GM18505 (cell line): ENCODE data around the gene CLIC1.
"Not testable (repeated sequence)": the region's sequence is repeated elsewhere in the genome, so short reads cannot be mapped to it uniquely, and the experiment has no call there.

Experiments
- ATAC-seq: cut with Tn5 transposase; IDR thresholded peaks from one replicate; pipeline ENCODE4 v1.9.1; 2021; ENCODE audit not compliant: unreplicated experiment
- POLR2A ChIP-seq: IDR thresholded peaks from 4 replicates; pipeline ENCODE4 v1.6.1; 2011; ENCODE audit warnings: borderline replicate concordance; ENCODE audit not compliant: insufficient read depth, insufficient read length; ENCODE audit errors: extremely low read depth

The CLIC1 gene

DNA sequence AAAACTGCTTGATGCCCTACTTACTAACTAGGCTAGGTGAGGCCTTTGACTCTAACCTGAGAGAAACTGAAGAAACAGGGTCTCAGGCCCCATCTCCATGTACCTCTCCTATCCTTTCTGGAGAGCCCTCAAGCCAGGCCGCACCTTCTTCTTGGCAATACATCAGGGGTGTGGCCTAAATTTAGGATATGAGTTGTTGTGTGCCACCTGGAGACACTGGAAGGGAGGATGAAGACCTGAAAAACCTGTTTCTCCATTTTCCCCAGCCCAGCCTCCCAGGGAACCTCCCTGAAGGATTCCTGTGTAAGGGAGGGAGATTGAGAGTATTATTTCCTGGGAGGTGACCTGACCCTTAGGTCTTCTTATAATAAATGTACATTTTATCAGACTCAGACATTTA is 18.1 kb downstream of the CLIC1 start:
- no peak for ATAC-seq
- no peak for TF ChIP-seq POLR2A

DNA sequence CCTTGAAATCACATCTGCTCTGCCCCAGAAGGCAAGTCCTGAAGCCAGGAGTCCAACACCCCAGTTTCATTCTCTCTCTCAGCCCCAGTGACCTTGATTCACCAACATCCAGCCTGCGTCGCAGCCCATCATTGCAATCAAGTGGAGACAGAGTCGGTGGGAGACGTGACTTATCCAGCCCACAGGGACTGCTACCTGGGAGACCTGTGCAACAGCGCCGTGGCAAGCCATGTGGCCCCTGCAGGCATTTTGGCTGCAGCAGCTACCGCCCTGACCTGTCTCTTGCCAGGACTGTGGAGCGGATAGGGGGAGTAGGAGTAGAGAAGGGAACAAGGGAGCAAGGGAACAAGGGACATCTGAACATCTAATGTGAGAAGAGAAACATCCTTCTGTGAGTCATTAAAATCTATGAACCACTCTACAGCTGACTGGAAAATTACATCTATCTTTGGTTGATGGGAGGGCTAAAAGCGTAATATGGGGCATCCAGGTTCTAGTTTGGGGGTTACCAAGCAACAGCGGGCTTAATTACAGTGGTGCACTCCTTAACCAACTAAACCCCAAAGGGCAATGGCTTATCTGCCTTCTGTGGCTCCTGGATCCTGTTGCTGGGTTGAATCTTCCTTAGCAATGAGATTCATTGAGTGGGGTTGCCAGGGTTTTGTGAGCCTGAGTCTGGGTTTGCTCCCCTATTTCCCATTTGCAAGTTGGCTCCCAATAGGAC is 18.7 kb downstream of the CLIC1 start:
- ATAC-seq, result no peak
- TF ChIP-seq POLR2A, result no peak

DNA sequence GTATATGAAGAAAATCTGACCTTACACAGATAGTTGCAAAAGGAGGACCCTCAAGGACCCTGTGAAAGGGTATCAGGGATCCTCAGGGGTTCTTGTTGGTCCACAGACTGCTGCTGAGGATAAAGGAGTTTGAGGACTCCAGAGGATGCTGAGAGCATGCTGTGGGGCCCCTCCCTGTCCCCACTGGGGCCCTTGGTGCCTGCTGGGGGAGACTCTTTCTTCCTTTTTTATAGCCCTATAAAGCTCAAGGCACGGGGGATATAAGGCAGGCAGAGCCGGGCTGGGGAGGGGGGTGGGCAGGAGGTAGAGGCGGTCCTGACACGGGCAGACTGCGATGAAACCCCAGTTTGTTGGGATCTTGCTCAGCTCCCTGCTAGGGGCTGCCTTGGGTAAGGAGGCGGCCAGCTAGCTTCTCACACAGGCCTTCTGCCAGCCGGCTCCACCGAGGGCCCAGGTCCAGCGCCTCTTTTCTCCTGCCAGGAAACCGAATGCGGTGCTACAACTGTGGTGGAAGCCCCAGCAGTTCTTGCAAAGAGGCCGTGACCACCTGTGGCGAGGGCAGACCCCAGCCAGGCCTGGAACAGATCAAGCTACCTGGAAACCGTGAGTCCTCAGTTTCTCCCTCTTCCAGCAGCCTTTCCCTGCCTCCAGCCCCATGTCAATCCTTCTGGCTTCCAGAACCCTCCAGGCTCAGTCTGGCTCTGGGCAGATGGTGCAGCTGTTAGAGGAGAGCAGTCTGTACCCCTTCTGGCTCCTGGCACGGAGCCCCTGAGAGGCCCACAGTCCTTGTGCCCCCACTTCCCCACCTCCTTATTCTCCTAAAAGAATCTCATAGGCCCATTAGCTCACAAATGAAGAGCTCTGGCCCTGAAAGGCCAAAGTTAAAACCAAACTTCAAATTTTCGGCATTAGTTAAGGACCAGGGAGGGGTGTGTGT is 21.0 kb downstream of the CLIC1 start, which contains the start of gene LY6G6D:
LY6G6D (plus strand) TSS at position 327 of the 937 bp plus-strand sequence; CDS start at position 335, 8 bp downstream.
- no peak for TF ChIP-seq POLR2A
- ATAC-seq, result no peak

DNA sequence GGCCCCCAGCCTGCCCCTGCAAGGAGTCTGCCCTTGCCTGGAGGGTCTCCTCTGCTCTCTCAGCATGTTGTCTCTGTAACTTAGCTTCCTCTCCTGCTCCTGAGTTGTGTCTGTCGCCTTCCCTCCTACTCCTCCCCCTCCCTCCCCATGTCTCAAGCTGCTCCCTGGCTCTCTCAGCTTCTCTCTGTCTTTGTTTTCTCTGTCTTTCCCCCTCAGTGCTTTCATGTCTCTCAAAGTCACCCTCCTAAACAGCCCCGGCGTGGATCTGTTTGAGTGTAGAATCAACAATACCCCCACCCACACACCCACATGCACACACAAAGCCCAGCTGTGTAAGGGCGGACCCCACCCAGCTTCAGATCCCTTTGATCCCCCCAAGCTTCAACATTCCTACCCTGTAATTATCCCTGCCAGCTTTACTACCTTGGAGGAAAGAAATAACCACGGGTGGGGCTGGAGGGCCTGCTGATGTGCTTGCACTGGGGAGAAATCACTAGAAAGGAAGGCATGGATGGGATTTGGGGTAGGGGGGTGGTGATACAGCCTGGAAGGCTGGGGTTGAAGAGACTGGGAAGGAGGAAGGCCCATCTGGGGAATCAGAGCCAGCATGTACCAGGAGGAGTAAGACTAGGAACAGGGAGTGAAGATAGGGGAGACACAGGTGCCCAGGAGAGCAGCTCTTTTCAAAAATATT is 22.2 kb downstream of the CLIC1 start:
- ATAC-seq, result no peak
- no peak for TF ChIP-seq POLR2A

DNA sequence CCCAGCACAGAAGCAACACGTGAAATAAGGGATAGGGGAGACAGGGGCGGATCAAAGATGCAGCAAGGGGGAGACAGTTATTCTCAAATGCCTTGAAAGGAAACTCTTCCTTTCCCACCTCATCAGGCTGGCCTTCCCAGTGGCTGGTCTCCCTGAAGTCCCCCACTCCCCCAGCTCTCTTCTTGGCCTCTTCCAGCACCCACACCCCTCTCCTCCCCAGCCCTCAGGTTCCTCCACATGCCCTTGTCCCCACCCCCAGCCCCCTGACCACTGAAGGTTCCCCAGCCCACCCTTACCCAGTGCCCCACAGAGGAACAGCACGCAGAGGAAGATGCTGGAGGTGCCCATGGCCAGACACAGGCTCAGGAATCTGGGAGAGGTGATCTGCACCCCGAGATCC is 22.9 kb downstream of the CLIC1 start:
- ATAC-seq, result no peak

DNA sequence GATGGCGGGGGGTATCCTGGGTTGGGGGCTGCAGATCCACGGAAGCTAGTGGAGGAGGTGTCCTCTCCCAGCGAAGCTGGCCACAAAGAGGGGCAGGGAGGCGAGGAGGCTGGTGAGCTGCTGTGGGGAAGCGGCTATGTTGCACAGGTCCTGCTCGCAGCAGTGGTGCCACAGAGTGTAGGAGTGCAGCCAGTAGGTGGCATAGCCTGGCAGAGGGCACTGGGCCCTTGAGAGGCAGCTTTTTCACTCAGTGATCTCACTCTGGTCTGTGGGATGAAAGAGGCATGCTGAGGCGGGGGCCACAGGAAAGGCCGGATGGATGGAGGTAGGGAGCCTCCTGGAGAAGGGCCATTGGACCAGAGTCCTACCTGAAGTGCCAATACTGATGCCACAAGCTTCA is 24.0 kb downstream of the CLIC1 start:
- TF ChIP-seq POLR2A, result no peak

More for the DNA sequence above, 22.9 kb downstream of the CLIC1 start:
- no peak for TF ChIP-seq POLR2A

DNA sequence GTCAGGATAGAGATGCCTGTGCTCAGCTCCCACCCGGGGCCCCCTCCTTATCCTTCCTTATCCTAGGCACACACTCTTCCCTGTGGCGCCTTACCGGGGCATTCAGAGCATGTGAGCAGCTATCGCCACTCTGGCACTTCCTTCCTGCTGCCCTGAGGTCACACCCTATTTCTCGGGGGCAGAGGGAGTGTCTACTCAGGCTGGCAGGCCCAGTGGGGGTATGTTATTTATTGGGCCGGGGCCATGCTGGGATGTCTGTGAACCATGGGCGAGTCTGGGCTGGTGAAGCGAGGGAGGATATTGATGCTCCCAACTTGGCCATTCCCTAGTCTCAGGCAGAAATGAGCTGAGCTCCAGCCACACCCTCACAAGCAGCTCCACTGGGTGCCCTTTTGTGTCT is 25.1 kb downstream of the CLIC1 start:
- no peak for ATAC-seq
- TF ChIP-seq POLR2A, result no peak

More for the DNA sequence above, 24.0 kb downstream of the CLIC1 start:
- ATAC-seq, result no peak

DNA sequence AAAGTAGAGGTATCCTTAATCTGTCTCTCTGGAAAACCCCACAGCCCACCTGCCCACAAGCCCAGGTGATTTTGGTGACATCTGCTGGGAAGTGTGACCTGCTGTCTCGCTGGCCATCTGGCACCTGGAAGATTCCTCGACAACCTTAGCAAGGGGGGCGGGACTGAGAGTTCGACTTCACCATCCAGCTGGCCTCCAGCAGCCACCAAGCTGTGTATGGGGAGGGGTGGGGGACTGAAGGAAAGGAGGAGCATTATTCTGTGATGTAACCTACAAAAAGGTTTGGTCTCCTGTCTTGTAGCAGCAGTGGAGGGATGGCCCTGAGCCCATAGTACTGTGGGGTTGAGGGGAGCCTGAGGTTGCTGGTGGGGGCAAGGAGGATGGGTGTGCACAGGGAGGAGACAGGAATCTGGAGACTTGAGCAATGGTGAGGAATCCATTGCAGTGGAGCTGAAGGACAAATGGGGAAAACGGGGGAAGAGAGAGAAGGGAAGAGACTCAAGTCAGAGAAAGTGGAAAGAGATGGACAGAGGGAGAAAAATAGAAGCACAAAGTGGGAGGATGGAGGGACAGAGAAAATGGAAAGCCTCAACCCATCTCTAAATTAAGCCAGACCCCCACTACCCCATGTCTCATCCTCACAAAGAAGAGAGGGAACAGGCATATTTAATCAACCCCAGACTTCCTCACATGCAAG is 25.7 kb downstream of the CLIC1 start:
- ATAC-seq, result no peak
- TF ChIP-seq POLR2A, result no peak

DNA sequence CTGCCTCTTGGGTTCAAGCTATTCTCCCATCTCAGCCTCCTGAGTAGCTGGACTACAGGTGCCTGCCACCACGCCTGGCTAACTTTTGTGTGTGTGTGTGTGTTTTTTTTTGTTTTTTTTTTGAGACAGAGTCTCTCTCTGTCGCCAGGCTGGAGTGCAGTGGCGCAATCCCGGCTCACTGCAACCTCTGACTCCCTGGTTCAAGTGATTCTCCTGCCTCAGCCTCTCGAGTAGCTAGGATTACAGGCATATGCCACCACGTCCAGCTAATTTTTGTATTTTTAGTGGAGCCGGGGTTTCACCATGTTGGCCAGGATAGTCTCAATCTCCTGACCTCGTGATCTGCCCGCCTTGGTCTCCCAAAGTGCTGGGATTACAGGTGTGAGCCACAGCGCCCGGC is 27.2 kb downstream of the CLIC1 start:
- ATAC-seq, result not testable (repeated sequence)

DNA sequence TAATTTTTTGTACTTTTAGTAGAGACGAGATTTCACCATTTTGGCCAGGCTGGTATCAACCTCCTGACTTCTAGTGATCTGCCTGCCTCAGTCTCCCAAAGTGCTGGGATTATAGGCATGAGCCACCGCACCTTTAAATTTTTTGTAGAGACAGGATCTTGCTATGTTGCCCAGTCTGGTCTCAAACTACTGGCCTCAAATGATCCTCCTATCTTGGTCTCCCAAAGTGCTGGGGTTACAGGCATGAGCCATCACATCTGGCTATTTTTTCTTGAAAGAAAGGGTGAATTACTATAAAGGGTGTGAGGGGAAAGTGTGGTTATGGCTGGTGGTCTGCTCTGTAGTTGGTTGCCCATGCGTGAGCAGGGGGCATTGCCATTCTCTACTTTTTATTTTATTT is 28.1 kb downstream of the CLIC1 start:
- no peak for TF ChIP-seq POLR2A
- ATAC-seq, result no peak

DNA sequence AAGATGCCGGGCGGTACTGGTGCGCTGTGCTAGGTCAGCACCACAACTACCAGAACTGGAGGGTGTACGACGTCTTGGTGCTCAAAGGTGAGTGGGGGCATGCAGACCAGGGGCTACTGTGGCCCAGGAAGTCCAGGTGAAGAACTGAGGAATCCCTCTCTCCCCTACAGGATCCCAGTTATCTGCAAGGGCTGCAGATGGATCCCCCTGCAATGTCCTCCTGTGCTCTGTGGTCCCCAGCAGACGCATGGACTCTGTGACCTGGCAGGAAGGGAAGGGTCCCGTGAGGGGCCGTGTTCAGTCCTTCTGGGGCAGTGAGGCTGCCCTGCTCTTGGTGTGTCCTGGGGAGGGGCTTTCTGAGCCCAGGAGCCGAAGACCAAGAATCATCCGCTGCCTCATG is 28.6 kb downstream of the CLIC1 start:
- TF ChIP-seq POLR2A, result no peak
- no peak for ATAC-seq

DNA sequence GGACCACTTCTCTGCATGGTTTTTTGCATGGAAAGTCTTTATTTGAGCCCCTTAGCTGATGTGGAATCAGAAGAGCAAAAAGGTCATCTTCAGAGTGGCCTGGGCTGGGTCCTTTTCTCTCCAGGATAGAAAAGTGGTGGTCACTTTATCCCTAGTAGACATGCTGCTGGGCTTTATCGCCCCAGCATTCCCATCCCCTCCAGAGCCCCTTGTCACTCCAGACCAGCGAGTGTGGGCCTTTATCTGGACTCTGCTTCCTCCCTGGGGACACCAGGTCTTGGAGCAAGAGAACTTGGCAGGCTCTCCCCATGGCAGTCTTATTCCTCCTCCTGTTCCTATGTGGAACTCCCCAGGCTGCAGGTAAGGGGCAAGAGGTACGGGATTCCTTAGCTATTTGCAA is 29.7 kb downstream of the CLIC1 start, which contains the start of gene LY6G6F:
LY6G6F (plus strand) TSS at position 268 of the 400 bp plus-strand sequence; CDS start at position 309, 41 bp downstream.
- ATAC-seq, result no peak
- TF ChIP-seq POLR2A, result no peak

DNA sequence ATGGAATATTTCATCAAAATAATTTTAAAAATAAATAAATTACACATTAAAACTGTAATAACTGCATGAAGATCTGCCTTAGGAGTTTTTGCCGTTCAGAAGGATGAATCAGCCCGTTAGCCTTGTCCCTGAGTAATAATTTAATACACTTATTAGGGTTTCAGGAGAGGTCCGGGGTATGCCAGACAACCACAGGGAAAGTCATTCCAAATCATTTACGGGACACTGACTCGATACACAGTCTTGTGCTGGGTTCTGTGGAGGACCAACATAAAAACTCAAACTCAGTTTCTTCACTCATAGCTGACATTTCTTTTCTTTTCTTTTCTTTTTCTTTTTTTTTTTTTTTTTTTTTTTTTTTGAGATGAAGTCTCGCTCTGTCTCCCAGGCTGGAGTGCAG is 30.4 kb downstream of the CLIC1 start:
- TF ChIP-seq POLR2A, result no peak
- no peak for ATAC-seq
